Posterior vena cava (tissue), 2 donors: ENCODE measurements around the gene SVOP. TPM values are rescaled to one million over a fixed set of nuclear protein-coding genes. Genes with fewer than 3 reads are reported as not detected.
"Not testable (repeated sequence)": the region's sequence is repeated elsewhere in the genome, so short reads cannot be mapped to it uniquely, and the experiment has no call there.

ENCODE experiments used
- DNase-seq: peaks from one replicate; pipeline ENCODE4 v3.0.0-alpha.2; 2020; ENCODE audit warnings: low spot score
- intact Hi-C, 2 donors: fragments of 100-400 bp; cut with DNase I; formaldehyde crosslinking; loops; one replicate each; pipeline versions ENCODE4 v1.14.1 to v1.14.2; 2022 to 2023
- total RNA-seq, 2 donors: library from RNA; stranded (reverse); fragmentation: NEBNext Ultra II Directional; extraction: Animal tissue kit (Norgen Biotek cat#: 25700); gene quantifications; one replicate each; pipeline ENCODE4 v1.2.1, GENCODE V29; 2021
- donor health status: DM: yes; HTN: yes; CAD: no.
- donor health status: DM: yes; HTN: yes; CAD: no.

SVOP gene
- total RNA-seq, 2 donors from 2014 or later, result not detected

GRCh38 chr12:109036975-109037374, 16.1 kb upstream of the SVOP start:
- intact Hi-C loops, result no loop called here
- no peak for DNase-seq

DNA sequence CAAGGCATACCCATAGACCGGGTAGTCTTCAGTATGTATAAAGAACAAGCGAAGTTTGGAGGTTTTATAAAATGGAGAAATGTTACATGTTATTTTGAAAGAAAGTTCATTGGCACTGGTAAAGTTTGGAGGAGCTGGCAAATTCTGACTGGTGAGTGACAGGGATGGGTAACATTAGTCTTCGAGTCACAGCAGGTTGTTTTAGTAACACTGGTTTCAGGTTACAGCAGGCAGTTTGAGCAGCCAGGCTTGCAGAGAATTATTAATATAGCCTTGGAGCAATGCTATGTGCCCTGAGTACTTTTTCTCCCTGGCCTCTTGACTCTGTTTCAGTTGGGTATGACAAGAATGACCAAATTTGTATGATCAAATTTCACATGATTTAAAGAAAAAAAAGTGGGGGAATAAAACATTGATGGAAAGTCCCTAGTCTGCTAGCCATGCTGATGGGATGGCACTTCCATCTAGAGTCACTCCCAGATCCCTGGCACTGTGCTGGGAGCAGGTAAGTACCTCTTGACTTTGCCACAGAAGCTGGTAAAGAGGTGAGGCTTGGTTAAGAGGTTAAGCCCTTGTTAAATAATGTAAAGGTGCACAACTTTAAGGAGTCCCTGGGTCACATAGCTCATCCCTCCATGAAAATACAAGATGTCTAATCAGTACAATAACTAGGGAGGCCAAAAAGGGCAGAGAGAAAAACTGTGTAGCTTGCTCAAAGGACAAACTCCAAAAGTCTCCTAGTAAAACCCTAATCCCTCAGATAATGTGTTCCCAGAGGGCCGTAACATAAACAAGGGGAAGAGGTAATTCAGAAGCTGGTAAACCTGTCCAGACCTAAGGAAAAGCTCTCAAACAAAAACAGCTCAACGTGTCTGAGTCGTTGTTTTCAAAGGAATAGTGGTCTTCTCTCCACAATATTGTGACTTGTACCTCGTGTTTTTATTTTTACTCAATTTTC, 12.7 kb upstream of the SVOP start:
- DNase-seq, result no peak
- intact Hi-C loops, result no loop called here

GRCh38 chr12:109029411-109029810, 8.5 kb upstream of the SVOP start:
- intact Hi-C loops, result no loop called here
- DNase-seq, result no peak

DNA sequence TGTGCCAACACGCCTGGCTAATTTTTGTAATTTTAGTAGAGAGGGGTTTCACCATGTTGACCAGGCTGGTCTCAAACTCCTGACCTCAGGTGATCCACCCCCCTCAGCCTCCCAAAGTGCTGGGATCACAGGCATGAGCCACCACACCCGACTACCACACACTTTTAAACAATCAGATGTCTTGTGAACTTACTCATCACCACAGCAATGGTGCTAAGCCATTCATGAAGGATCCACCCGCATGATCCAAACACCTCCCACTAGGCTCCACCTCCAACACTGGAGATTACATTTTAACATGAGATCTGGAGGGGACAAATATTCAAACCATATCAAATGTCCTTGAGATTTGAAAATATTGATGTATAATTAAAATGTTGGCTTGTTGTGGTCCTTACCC, 7.8 kb upstream of the SVOP start:
- intact Hi-C loops, DNase-seq: not testable (repeated sequence)

DNA sequence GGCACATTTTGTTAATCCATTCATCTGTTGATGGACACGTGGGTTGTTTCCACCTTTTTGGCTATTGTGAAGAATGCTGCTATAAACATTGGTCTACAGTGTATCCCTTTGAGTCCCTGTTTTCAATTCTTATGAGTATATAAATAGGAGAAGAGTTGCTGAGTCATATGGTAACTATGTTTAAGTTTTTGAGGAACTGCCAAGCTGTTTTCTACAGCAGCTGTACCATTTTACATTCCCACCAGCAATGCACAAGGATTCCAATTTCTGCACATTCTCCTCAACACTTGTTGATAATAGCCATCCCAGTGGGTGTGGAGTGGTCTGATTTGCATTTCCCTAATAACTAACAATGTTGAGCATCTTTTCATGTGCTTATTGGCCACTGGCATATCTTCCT, 6.9 kb upstream of the SVOP start:
- intact Hi-C loops, result no loop called here
- no peak for DNase-seq

DNA sequence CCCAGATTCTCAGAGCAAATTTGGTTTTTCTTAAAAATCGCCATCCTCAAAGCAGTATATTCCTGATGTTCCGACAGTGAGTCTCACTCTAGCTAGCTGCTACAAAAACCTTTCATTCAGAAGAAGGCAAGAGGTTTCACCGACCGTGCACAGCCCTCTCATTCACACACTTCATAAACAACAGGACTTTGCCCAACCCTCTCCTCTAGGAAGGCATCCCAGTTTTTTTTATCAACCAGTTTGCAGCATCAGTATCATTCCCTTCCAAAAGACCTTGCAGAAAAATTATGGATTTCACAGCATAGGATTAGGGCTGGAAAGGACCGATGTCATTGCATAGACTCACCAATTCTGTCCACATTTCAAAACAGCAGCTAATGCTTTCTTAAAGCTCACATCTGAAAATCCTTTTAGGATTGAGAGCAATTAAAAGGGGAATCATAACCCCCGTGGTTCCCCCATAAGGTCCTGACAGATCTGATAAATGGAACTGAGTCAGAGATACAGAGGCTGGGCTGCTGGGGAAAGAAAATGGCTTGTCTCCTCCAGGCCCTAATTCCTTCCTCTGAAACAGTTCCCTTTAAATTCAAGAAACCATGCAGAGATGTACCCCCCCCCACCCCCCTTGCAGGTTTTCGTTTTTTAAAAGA, 597 bp downstream of the SVOP start:
- intact Hi-C loops, result no loop called here
- DNase-seq, result no peak

- DNase-seq, result no peak
- intact Hi-C loops, result no loop called here
Measured at GRCh38 chr12:109018296-109018695, 2.6 kb downstream of the SVOP start.

- DNase-seq, result no peak
- intact Hi-C loops, result no loop called here
Measured at GRCh38 chr12:109016978-109017377, 3.9 kb downstream of the SVOP start.

DNA sequence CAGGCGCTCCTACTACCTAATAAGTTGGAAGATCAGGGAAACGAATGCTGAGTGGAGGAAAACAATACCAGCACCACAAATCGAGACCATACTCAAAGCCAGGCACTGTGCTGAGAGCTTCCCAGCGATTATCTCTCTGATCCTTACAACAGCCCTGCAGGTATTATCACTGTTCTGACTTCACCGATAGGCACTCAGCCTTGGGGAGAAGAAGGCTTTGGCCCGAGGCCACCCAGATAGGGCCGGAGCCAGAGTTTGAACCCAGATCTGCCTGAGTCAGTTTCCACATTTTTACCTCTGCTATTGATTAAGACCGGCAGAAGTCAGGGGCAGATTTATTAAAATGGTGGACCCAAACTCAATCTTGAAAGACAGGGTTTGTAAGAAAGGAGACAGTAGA, 4.9 kb downstream of the SVOP start:
- DNase-seq, result no peak
- intact Hi-C loops, result no loop called here

DNA sequence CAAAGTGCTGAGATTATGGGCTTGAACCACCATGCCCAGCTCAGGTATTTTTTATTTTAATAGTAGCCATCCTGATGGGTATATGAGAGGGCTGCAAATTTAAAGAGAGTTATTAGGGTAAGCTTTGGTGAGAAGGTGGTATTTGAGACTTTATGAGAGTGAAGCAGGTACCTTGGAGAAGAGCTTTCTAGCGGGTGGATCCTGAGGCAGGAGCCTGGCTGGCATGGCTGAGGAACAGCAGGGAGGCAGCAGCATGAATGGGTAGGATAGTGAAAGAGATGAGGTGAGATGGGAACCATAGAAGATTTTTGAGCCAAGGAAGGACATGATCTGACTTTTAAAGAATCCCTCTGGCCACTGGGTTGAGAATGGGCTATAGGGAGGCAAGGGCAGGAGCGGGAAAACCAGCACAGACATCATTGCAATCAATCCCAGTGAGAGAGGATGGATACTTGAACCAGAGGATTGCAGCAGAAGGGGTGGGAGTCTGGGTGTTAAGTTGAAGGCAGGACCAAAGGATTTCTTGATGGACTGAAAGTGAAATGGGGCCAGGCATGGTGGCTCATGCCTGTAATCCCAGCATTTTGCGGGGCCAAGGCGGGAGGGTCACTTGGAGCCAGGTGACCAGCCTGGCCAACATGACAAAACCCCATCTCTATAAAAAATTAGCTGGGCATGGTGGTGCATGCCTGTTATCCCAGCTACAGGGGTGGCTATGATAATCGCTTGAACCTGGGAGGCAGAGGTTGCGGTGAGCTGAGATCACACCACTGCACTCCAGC, 5.7 kb downstream of the SVOP start:
- no peak for DNase-seq
- intact Hi-C loops, result no loop called here

DNA sequence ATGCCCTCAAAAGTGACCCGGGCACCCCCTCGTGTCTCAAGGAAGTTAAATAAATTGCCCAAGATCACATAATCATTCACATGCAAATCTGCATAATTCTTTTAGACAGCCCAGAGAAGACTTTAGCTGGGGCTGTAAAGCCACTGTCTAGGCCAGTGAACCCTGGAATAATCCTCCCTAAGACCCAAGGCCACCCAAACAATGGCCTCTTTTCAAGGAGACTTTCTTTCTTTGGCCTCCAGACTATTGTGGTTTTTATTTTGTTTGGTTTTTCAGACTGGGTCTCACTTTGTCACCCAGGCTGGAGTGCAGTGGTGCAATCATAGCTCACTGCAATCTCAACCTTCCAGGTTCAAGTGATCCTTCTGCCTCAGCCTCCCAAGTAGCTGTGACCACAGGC, 10.6 kb downstream of the SVOP start:
- intact Hi-C loops, result no loop called here

DNA sequence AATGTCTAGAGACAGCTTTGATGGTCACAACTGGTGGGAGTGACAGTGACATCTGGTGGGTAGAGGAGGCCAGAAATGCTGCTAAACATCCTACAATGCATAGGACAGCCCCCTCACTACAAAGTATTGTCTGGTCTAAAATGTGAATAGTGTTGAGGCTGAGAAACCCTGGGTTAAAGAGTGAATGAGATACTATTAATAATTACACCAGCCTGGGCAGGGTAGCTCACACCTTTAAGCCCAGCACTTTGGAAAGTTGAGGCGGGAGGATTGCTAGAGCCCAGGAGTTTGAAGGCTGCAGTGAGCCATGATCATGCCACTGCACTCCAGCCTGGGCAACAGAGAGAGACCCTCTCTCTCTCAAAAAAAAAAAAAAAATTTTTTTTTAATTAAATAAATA, 11.1 kb downstream of the SVOP start:
- DNase-seq, result no peak
- intact Hi-C loops, result no loop called here

More for the DNA sequence above, 10.6 kb downstream of the SVOP start:
- no peak for DNase-seq

GRCh38 chr12:109004017-109004416, 16.9 kb downstream of the SVOP start:
- intact Hi-C loops, result no loop called here
- DNase-seq, result no peak

GRCh38 chr12:108996320-108996719, 24.5 kb downstream of the SVOP start:
- intact Hi-C loops, result no loop called here
- DNase-seq, result no peak

DNA sequence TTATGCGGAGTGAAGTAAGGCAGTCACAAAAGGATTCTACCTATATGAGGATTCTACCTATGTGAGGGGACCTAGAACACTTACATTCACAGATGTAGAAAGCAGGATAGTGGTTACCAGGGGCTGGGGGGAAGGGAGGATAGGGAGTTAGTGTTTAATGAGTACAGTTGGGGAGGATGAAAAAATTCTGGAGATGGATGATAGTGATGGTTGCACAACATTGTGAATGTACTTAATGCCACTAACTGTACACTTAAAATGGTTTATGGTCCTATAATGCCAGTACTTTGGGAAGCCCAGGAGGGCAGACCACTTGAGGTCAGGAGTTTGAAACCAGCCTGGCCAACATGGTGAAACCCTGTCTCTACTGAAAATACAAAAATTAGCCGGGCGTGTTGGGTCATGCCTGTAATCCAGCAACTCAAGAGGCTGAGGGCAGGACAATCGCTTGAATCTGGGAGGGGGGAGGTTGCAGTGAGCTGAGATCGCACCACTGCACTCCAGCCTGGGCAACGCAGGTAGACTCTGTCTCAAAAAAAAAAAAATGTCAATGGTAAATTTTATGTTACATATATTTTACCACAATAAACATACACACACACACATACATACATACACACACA, 25.4 kb downstream of the SVOP start:
- no peak for DNase-seq
- intact Hi-C loops, result no loop called here

- intact Hi-C loops, DNase-seq: not testable (repeated sequence)
Measured at GRCh38 chr12:108990103-108990502, 30.8 kb downstream of the SVOP start.

- intact Hi-C loops, result no loop called here
- no peak for DNase-seq
Measured at GRCh38 chr12:108989376-108989775, 31.5 kb downstream of the SVOP start.

GRCh38 chr12:108985750-108986149, 35.1 kb downstream of the SVOP start:
- DNase-seq, result no peak

GRCh38 chr12:108983227-108983626, 37.6 kb downstream of the SVOP start:
- intact Hi-C loops, result no loop called here
- no peak for DNase-seq

More at GRCh38 chr12:108985750-108986149, 35.1 kb downstream of the SVOP start:
- intact Hi-C loops, result no loop called here
